Right cardiac atrium (tissue), 5 donors: ENCODE results near the gene GAS7. TPM values are rescaled to one million over a fixed set of nuclear protein-coding genes. Genes with fewer than 3 reads are reported as not detected.

Experiments
- ATAC-seq, 2 donors: fragments of 200-7000 bp; cut with Tn5 transposase; one replicate each; pipeline versions ENCODE4 v1.8.0 to v1.9.1; 2020; ENCODE audit warnings: moderate library complexity in 2 of 2, mild to moderate bottlenecking in 1 of 2
- DNase-seq, 3 donors: peaks; one replicate each; pipeline ENCODE4 v3.0.0-alpha.2; 2020
- H3K27ac ChIP-seq: one replicate; pipeline ENCODE4 v1.5.1; 2013; ENCODE audit warnings: mild to moderate bottlenecking, low read length, control low read depth, moderate library complexity
- H3K27me3 ChIP-seq: one replicate; pipeline ENCODE4 v1.6.1; 2013; ENCODE audit not compliant: control insufficient read depth, insufficient read depth
- H3K4me1 ChIP-seq: one replicate; pipeline ENCODE4 v1.6.1; 2013; ENCODE audit warnings: low read length; ENCODE audit not compliant: control insufficient read depth, insufficient read depth
- H3K4me3 ChIP-seq: one replicate; pipeline ENCODE4 v1.5.1; 2013; ENCODE audit warnings: low read length, control low read depth
- H3K9me3 ChIP-seq: one replicate; pipeline ENCODE4 v1.6.1; 2013; ENCODE audit warnings: low read length; ENCODE audit not compliant: control insufficient read depth
- WGBS: extraction: QIAGEN DNeasy Blood & Tissue Kit; methylation state at CpG from one replicate; pipeline ENCODE4 v1.1.7; 2013; 5-methylcytosine and 5-hydroxymethylcytosine counted together
- intact Hi-C, 4 donors: fragments of 100-400 bp; cut with DNase I; formaldehyde crosslinking; loops; one replicate each; pipeline versions ENCODE4 v1.11.0 to v1.14.0; 2022 to 2023
- polyA plus RNA-seq: library from polyadenylated mRNA; stranded (reverse); fragments of 200-250 nt; gene quantifications from one replicate; pipeline ENCODE4 v1.2.3, GENCODE V29; 2013
- total RNA-seq, 4 donors: library from RNA; stranded (reverse); fragmentation: NEBNext Ultra II Directional; extraction: Animal tissue kit (Norgen Biotek cat#: 25700); gene quantifications; one replicate each; pipeline ENCODE4 v1.2.1, GENCODE V29; 2021
- donor health status: healthy with polysubstance abuse.
- donor health status: DM: no; HTN: yes; CAD: no.
- donor health status: DM: no; HTN: no; CAD: no.
- donor health status: DM: no; HTN: yes; CAD: no; lungs with severe emphysema.
- donor health status: DM: yes; HTN: yes; CAD: no.

The GAS7 gene
- total and polyA plus RNA-seq, 5 donors: 40.3 to 200 (median 113) TPM

DNA sequence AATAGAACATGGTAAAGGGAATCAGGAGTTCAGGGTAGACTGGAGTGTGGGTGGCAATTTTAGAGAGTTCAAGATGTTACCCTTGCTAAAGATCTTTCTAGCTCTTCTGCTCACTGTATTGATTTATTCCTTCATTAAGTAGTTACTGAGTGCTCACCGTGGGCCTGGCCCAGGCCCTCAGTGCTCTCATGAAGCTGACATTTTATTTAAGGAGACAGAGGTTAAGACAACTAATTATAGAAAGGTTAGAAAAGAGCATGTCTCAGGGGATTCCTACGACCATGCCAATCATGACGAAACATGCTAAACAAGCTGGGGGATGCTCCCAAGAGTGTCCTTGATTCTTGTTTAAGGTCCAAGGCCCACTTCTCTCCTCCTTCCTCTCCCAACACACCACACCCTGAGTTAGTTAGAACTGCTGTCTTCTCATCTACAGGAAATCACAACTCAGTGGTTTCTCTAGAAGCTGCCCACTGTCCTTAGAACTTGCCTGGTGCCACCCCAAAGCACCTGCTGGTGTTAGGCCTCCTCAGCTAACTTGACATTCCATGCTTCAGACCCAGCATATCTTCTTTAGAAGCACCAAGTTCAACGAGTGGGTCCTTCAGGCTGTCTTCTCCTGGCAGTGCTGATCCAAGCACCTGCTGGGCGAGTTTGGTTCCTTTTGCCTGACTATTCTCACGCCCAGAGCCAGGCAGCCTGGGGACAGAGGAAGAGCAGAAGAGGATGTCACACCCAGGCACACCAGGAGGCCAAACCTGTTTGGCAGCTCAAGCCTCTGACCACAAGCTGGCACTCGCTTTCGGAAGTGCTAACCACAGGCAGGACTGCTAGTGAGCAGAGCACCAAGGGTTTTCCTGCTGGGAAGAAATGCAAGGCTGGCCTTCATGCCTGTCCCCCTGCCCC lies 79.0 kb downstream of the GAS7 start:
- no peaks in the 10 kb centered on the region for H3K27me3 ChIP-seq
- WGBS: 37% methylated on average over 8 of the region's 8 CpGs
- peak; percentile 39 to 82 (median 79) for DNase-seq
- no peak overlapping the region for H3K4me3 ChIP-seq
- no peaks in the 10 kb centered on the region for H3K9me3 ChIP-seq
- H3K4me1 ChIP-seq: peaks cover 37% of the 10 kb centered on the region
- no peak for ATAC-seq
- H3K27ac ChIP-seq: peak overlapping the region; percentile 18
- intact Hi-C loops: loop anchor here in 3 of 4 donors (10.0 kb wide), 2 partner anchors 75 to 85 kb away; partner anchors contain the start of gene GAS7 (in 1 of the 3)

DNA sequence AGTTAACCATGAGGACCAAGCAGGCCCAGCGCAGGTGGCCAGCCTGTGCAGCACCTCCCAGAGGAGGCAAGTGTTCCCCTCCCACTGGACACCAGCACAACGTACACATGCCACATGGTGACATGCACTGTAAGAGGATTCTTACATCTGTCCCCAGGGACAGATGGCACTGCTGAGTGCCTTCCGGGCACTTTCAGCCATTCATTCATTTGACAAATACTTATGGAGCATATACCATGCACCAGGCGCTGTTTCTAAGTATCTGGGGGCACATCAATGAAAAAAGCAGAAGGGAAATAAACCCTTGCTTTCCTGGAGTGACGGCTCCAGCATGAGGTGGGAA lies 79.6 kb downstream of the GAS7 start:
- Histone ChIP-seq H3K4me3 (no peak overlapping the region), H3K4me1 (peaks cover 34% of the 10 kb centered on the region), H3K27ac (no peak overlapping the region), H3K9me3 (no peaks in the 10 kb centered on the region), H3K27me3 (no peaks in the 10 kb centered on the region)
- DNase-seq: no peak
- 73% methylated on average over 5 of the region's 5 CpGs for WGBS
- no peak for ATAC-seq
- intact Hi-C loops: no loop called here

DNA sequence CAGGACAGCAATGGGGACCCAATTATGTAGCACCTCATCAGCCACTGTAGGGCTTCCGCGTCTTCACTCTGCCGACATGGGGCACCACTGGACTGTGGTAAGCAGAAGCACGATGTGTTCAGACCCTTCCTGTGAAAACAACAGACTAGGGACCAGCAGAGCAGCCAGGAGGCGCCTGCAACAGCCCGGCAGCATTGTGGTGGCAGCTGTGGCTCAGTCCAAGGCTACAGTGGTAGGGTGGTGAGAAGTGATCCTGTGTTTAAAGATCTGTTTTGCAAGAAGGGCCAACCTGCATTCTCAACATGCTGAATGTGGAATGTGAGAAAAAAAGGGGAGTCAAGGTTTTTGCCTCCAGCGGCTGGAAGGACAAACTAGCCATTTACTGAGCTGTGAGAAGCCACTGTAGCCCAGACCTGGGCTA lies 80.8 kb downstream of the GAS7 start:
- H3K4me1 ChIP-seq: peaks cover 25% of the 10 kb centered on the region
- DNase-seq (peak in 1 of 3 donors; percentile 74), ATAC-seq (no peak)
- no peak overlapping the region for H3K4me3 ChIP-seq
- peak overlapping the region; percentile 20 for H3K27ac ChIP-seq
- H3K9me3 ChIP-seq: no peaks in the 10 kb centered on the region
- 54% methylated on average over 7 of the region's 7 CpGs for WGBS
- intact Hi-C loops: no loop called here
- H3K27me3 ChIP-seq: no peaks in the 10 kb centered on the region

DNA sequence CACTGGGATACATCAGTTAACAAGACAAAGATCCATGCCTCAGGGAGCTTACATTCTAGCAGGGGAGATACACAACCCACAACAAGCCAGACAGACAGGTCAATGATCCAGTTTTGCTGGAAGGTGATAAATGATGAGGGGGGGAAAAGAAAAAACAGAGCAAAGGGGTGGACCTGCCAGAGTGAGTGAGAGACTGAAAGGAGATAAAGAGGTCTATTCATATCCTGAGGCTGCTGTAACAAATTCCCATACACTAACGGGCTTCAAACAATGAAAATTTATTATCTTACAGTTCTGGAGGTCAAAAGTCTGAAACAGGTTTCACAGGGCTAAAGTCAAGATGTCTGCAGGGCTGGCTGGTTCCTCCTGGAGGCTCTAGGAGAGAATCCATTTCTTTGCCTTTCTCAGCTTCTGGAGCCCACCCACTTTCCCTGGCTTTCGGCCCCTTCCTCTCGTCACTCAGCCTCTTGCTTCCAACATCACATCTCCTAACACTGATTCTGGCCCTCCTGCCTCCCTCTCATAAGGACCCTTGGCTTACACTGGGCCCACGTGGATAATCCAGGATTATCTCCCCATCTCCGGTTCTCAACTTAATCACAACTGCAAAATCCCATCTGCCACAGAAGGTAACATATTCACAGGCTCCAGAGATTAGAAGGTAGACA lies 81.5 kb downstream of the GAS7 start:
- ATAC-seq: no peak
- Histone ChIP-seq H3K4me1 (peaks cover 22% of the 10 kb centered on the region), H3K9me3 (no peaks in the 10 kb centered on the region), H3K27me3 (no peaks in the 10 kb centered on the region), H3K4me3 (no peak overlapping the region), H3K27ac (peak overlapping the region; percentile 31)
- intact Hi-C loops: no loop called here
- 58% methylated on average over 5 of the region's 5 CpGs for WGBS
- no peak for DNase-seq

DNA sequence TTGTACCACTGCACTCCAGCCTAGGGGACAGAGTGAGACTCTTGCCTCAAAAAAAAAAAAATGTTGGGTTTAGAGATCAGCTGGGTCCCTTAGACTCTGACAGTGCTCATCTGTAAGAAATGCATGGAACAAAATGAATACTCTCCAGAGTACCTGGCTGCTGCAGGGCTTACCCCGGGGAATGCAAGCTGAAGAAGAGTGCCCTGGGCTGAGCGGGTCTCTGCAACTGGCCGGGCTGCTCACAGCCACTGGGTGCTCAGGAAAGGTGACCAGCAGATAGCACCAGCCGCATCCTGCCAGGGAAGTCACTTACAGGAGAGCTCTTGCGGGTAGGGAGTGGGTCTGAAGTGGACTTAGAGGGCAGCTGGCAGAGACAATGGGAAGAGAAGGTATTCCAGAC lies 82.1 kb downstream of the GAS7 start:
- H3K27me3 ChIP-seq: no peaks in the 10 kb centered on the region
- H3K4me1 ChIP-seq: peaks cover 20% of the 10 kb centered on the region
- H3K4me3 ChIP-seq: no peak overlapping the region
- DNase-seq (peak in 1 of 3 donors; percentile 60), ATAC-seq (no peak)
- no peak overlapping the region for H3K27ac ChIP-seq
- H3K9me3 ChIP-seq: no peaks in the 10 kb centered on the region
- intact Hi-C loops: no loop called here
- WGBS: 80% methylated on average over 5 of the region's 5 CpGs

DNA sequence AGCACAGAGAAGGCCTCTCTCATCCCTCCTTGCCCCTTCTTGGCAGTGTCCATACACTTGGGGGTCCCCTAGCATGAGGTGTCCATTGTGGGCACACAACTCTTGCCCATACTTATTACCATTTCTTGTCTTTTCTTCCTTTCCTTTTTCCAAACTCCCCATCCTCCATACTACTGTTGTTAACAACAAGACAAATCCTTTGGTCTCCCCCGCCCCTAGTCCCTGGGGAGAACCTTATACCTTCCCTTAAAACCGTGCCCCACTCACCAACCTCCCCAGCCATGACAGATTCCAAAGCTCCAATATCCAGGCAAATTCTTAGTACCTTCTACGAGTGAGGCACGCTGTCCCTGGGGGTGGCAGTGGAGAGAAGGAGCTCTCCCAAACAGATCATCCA lies 82.9 kb downstream of the GAS7 start:
- H3K27ac ChIP-seq: peak overlapping the region; percentile 88
- intact Hi-C loops: no loop called here
- no peaks in the 10 kb centered on the region for H3K27me3 ChIP-seq
- DNase-seq: no peak
- H3K4me1 ChIP-seq: peaks cover 20% of the 10 kb centered on the region
- ATAC-seq: no peak
- WGBS: 80% methylated on average over 4 of the region's 4 CpGs
- H3K4me3 ChIP-seq: no peak overlapping the region
- H3K9me3 ChIP-seq: no peaks in the 10 kb centered on the region

DNA sequence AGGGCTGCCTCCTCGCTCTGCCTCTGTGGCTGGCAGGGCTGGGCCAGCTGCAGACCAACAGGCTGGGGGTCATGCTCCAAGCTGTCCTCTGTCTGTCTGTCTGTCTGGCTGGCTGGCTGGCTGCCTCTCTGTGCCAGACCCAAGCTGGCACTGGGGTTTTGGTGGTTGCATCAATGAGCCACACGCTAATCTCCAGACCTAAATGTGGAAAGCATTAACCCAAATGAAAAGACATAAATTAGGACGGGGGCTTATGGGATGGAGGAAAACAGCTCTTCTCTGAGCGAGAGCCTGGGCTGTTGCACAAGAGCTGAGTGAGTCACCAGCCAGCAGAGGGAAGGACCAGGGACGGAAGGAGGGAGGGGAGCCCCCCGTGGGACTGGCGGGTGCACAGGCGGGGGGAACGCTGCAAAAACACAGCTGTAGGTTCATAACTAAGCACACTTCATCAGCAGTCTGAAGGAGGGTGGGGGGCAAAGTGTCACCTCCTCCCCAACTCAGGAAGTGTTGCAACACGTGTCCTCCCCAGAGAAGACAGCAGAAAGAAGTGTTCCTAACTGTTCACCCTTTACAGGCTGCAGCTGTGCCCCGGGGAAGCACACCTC lies 83.4 kb downstream of the GAS7 start:
- Histone ChIP-seq H3K4me3 (no peak overlapping the region), H3K27ac (peak overlapping the region; percentile 88), H3K9me3 (no peaks in the 10 kb centered on the region), H3K4me1 (peaks cover 20% of the 10 kb centered on the region), H3K27me3 (no peaks in the 10 kb centered on the region)
- DNase-seq: peak; percentile 96 to 97 (median 96)
- intact Hi-C loops: no loop called here
- WGBS: 5% methylated on average over 11 of the region's 11 CpGs
- peak; percentile 93 to 94 for ATAC-seq

DNA sequence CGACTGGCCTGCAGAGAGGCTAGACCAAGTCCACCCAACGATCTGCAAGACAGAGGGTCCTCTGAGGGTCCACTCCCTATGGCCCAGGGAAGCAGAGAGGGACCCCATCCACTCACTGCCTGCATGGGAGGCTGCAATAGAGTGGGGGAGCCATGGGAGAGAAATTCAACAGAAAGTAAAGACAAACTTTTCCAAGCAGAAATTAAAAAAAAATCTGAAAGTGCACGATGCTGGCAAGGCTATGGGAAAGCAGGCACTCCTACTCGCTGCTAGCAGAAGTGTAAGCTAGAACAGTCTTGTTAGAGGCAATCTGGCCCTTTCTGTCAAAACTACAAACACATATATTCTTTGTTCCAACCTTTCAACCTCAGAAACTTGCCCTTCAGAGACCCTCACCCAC lies 85.4 kb downstream of the GAS7 start:
- Histone ChIP-seq H3K4me1 (peaks cover 15% of the 10 kb centered on the region), H3K27ac (peak overlapping the region; percentile 50), H3K9me3 (no peaks in the 10 kb centered on the region), H3K27me3 (no peaks in the 10 kb centered on the region), H3K4me3 (no peak overlapping the region)
- WGBS: 56% methylated on average over 4 of the region's 4 CpGs
- ATAC-seq (no peak), DNase-seq (no peak)
- intact Hi-C loops: no loop called here

DNA sequence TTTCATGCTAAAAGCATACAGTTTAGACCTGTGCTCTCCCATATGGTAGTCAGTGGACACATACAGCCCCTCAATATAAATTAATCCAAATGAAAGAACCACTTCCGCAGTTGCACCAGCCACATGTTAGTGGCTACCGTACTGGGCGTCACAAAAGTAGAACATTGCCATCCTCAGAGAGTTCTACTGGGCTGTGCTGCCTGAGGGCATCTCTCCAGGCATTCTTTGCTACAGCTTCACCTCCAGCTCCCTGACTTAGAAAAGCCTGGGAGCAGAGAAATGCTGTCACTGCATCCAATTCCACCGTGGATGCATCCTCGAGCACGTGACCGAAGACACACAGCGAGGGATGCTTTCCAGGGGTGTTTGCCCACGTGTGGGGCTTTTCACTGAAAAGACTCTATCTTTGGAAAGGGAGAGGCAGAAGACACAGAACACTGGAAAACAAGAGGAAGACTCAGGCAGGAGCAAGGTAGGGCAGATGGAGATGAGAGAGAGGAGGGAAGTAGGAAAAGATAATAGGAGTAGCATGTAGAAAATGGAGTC lies 86.4 kb downstream of the GAS7 start:
- Histone ChIP-seq H3K27ac (no peak overlapping the region), H3K4me3 (no peak overlapping the region), H3K9me3 (no peaks in the 10 kb centered on the region), H3K4me1 (peaks cover 11% of the 10 kb centered on the region), H3K27me3 (no peaks in the 10 kb centered on the region)
- DNase-seq (no peak), ATAC-seq (no peak)
- 82% methylated on average over 9 of the region's 9 CpGs for WGBS
- intact Hi-C loops: no loop called here

DNA sequence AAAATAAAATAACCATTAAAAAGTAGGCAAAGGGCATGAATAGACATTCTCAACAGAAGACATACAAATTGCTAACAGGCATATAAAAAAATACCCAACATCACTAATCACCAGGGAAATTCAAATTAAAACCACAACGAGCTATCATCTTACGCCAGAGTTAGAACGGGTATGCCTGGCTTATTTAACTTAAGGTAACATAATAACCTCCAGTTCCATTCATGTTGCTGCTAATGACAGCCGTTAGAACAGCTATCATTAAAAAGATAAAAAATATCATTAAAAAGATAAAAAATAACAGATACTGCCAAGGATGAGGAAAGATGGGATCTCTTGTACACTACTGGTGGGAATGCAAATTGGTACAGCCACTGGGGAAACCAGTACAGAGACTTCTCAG lies 89.3 kb downstream of the GAS7 start:
- Histone ChIP-seq H3K27me3 (no peaks in the 10 kb centered on the region), H3K4me1 (peaks cover 13% of the 10 kb centered on the region), H3K9me3 (no peaks in the 10 kb centered on the region), H3K4me3 (no peak overlapping the region), H3K27ac (no peak overlapping the region)
- DNase-seq (no peak), ATAC-seq (no peak)
- WGBS: 61% methylated on average over 4 of the region's 4 CpGs
- intact Hi-C loops: no loop called here
